Body of pancreas (tissue), 4 donors: ENCODE data around the gene TESK2. TPM values are rescaled to one million over a fixed set of nuclear protein-coding genes. Genes with fewer than 3 reads are reported as not detected.
"Not testable (repeated sequence)": the region's sequence is repeated elsewhere in the genome, so short reads cannot be mapped to it uniquely, and the experiment has no call there.

Experiments used
- ATAC-seq: fragments of 150-250 bp; one replicate; pipeline ENCODE4 v1.9.1; 2016
- DNase-seq, 4 donors: peaks; one replicate each; pipeline ENCODE4 v3.0.0-alpha.2; 2019
- H3K27ac ChIP-seq, 4 donors: fragments of 200-600 bp; sonication (generic); 1 replicate in 3 of 4; 2 replicates in 1 of 4; pipeline versions ENCODE4 v1.5.1 to v1.6.1; 2016 to 2019; ENCODE audit warnings: mild to moderate bottlenecking in 1 of 4, mixed read lengths in 1 of 4, moderate library complexity in 1 of 4
- H3K27me3 ChIP-seq, 2 donors: fragments of 200-600 bp; sonication (generic); one replicate each; pipeline ENCODE4 v1.6.0; 2016; ENCODE audit warnings: mild to moderate bottlenecking in 1 of 2
- H3K36me3 ChIP-seq, 2 donors: fragments of 200-600 bp; sonication (generic); replicated peaks in 1 of 2; 2 replicates each; pipeline ENCODE4 v1.5.1; 2016; ENCODE audit warnings: low read depth in 2 of 2; ENCODE audit not compliant: insufficient read depth in 1 of 2
- H3K4me1 ChIP-seq: fragments of 200-600 bp; sonication (generic); one replicate; pipeline ENCODE4 v1.6.0; 2016
- H3K4me3 ChIP-seq, 2 donors: fragments of 200-600 bp; sonication (generic); 1 replicate in 1 of 2; 2 replicates in 1 of 2; pipeline ENCODE4 v1.5.1; 2016 to 2019
- H3K9me3 ChIP-seq, 3 donors: fragments of 200-600 bp; sonication (generic); 1 replicate in 2 of 3; 2 replicates in 1 of 3; pipeline ENCODE4 v1.5.1; 2016
- POLR2A ChIP-seq, 3 donors: fragments of 450-650 bp; IDR thresholded peaks; one replicate each; pipeline ENCODE4 v1.6.1; 2016; ENCODE audit warnings: antibody characterized with exemption in 3 of 3, mild to moderate bottlenecking in 2 of 3
- WGBS, 2 donors: methylation state at CpG; one replicate each; pipeline ENCODE4 v1.1.5; 2017; 5-methylcytosine and 5-hydroxymethylcytosine counted together
- intact Hi-C: fragments of 100-400 bp; cut with DNase I; formaldehyde crosslinking; loops from one replicate; pipeline ENCODE4 v1.15.1; 2023
- total RNA-seq, 2 donors: library from RNA; depleted of rRNA; stranded (reverse); fragments of >200 nt; gene quantifications; one replicate each; pipeline ENCODE4 v1.1.0, GENCODE V29; 2016
- TF ChIP-seq, protein P1 (sequence below), 7 experiments: fragments of 450-650 bp in 4 of 7; fragments of 200-600 bp in 3 of 7; sonication (generic) in 3 of 7; IDR thresholded peaks; one replicate each; pipeline ENCODE4 v1.5.1; 2016 to 2019; ENCODE audit warnings: antibody characterized with exemption in 7 of 7

Gene TESK2
- total RNA-seq, 2 donors from 2014 or later, result 0.33 to 3.6 TPM

DNA sequence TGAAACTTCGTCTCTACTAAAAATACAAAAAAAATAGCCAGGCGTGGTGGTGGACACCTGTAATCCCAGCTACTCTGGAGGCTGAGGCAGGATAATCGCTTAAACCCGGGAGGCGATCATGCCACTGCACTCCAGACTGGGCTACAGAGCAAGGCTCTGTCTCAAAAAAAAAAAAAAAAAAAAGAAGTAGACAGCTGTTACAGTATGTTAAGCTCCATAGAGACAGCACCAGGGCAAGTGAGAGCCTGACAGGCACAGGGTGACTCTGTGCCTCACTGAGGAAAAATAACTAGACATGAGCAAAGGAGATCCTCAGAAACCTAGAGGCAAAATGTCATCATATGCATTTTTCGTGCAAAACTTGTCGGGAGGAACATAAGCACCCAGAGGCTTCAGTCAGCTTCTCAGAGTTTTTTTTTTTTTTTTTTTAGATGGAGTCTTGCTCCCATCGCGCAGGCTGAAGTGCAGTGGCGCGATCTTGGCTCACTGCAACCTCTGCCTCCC lies 39.7 kb upstream of the TESK2 start:
- no peak overlapping the region for H3K27ac ChIP-seq
- 94 to 97% methylated on average over 11 of the region's 11 CpGs for WGBS, 2 donors
- DNase-seq, result no peak
- H3K9me3 ChIP-seq, result no peaks in the 10 kb centered on the region
- no peak overlapping the region for H3K4me3 ChIP-seq
- intact Hi-C loops, result no loop called here
- no peaks in the 10 kb centered on the region for H3K36me3 ChIP-seq
- no peaks in the 10 kb centered on the region for H3K4me1 ChIP-seq
- H3K27me3 ChIP-seq, result no peaks in the 10 kb centered on the region
- no peak for ATAC-seq
- TF ChIP-seq POLR2A (IDR thresholded peaks at IDR 0.05), result no peak
- TF ChIP-seq, protein P1, sequence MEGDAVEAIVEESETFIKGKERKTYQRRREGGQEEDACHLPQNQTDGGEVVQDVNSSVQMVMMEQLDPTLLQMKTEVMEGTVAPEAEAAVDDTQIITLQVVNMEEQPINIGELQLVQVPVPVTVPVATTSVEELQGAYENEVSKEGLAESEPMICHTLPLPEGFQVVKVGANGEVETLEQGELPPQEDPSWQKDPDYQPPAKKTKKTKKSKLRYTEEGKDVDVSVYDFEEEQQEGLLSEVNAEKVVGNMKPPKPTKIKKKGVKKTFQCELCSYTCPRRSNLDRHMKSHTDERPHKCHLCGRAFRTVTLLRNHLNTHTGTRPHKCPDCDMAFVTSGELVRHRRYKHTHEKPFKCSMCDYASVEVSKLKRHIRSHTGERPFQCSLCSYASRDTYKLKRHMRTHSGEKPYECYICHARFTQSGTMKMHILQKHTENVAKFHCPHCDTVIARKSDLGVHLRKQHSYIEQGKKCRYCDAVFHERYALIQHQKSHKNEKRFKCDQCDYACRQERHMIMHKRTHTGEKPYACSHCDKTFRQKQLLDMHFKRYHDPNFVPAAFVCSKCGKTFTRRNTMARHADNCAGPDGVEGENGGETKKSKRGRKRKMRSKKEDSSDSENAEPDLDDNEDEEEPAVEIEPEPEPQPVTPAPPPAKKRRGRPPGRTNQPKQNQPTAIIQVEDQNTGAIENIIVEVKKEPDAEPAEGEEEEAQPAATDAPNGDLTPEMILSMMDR (IDR thresholded peaks at IDR 0.05), result no peak

DNA sequence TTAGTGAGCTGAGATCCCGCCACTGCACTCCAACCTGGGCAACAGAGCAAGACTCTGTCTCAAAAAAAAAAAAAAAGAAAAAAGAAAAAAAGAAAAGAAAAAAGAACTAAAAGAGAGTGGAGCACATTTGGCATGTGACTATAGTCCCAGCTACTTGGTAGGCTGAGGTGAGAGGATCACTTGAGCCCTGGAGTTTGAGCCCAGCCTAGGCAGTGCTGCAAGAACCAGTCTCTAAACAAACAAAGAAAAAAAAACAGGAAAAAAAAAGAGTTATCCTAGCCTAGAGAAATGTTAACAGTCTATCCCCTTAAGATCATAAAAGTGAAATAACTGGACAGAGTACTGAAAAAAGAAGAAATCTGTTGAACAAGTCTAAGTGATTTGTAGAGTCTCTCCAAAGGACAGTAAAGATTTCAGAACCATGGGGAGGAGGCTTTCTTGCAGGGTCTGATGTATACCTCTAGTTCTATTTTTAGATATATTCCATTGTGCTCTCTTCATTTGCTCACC lies 35.2 kb upstream of the TESK2 start:
- H3K27me3 ChIP-seq, result no peaks in the 10 kb centered on the region

DNA sequence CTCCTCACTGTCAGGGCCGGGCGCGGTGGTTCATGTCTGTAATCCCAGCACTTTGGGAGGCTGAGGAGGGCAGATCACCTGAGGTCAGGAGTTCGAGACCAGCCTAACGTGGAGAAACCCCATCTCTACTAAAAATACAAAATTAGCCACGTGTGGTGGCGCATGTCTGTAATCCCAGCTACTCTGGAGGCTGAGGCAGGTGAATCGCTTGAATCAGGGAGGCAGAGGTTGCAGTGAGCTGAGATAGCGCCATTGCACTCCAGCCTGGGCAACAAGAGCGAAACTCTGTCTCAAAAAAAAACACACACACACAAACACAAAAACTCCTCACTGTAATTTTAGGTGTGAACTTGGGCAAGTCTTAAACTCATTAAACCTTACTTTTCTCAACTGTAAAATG lies 33.0 kb upstream of the TESK2 start:
- H3K36me3 ChIP-seq, H3K9me3 ChIP-seq, DNase-seq, ATAC-seq, intact Hi-C loops, H3K4me3 ChIP-seq, H3K27ac ChIP-seq, H3K27me3 ChIP-seq: not testable (repeated sequence)
- H3K4me1 ChIP-seq, result peaks cover 18% of the 10 kb centered on the region
- 84 to 85% methylated on average over 10 of the region's 10 CpGs for WGBS, 2 donors

More for the DNA sequence above, 35.2 kb upstream of the TESK2 start:
- DNase-seq (no peak), ATAC-seq (no peak)
- H3K4me1 ChIP-seq, result peaks cover 6% of the 10 kb centered on the region
- no peak overlapping the region for H3K4me3 ChIP-seq
- intact Hi-C loops, result no loop called here
- WGBS, 2 donors, result 100% methylated on average over 1 of the region's 1 CpG; no CpG with 5 or more reads in 1 of the 2 donors
- H3K36me3 ChIP-seq, result no peaks in the 10 kb centered on the region
- TF ChIP-seq, protein P1 (IDR thresholded peaks at IDR 0.05), result no peak
- no peak for TF ChIP-seq POLR2A (IDR thresholded peaks at IDR 0.05)
- no peak overlapping the region for H3K27ac ChIP-seq
- H3K9me3 ChIP-seq, result no peaks in the 10 kb centered on the region

DNA sequence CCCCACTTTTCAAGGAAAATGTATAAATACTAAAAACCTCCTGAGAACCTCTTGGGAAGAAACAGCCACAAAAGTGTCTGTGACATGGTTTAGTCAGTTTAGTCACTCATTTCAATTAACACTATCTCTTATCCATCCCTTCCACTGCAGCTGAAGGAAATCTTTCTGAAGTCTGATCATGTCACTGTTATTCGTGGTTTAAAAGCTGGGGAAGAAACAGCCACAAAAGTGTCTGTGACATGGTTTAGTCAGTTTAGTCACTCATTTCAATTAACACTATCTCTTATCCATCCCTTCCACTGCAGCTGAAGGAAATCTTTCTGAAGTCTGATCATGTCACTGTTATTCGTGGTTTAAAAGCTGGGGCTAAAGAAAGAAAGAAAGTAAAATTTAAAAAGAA lies 32.6 kb upstream of the TESK2 start:
- H3K4me3 ChIP-seq, intact Hi-C loops, DNase-seq, H3K9me3 ChIP-seq, ATAC-seq, H3K27ac ChIP-seq, H3K36me3 ChIP-seq, H3K27me3 ChIP-seq: not testable (repeated sequence)
- 74 to 81% methylated on average over 2 of the region's 2 CpGs for WGBS, 2 donors
- H3K4me1 ChIP-seq, result peaks cover 23% of the 10 kb centered on the region

DNA sequence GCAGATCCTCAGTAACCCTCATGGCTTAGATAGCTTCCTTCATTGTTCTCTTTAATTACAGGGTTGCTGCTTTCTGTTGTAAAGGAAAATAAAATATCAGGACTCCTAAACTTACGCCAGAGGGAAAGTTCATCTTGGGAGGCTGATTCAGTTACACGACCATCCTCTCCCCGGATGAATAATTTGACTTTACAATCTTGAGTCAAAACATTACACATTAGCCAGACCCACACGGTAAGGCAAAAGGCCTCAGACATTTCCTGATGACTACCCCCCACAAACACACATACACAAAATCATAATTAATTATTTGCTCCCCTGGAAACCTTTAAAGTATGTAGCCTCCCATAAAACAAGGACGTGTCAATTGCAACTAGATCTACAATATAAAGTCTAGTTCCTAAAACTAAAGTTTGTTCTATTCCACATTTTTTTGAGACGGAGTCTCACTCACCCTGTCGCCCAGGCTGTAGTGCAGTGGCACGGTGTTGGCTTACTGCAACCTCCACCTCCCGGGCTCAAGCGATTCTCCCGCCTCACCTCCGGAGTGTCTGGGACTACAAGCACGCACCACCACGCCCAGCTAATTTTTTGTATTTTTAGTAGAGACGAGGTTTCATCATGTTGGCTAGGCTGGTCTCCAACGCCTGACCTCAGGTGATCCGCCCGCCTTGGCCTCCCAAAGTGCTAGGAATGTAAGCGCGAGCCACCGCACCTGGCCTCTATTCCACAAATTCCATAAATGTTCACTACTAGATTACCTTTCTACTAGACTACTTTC lies 31.6 kb upstream of the TESK2 start:
- WGBS, 2 donors, result 71 to 79% methylated on average over 21 of the region's 21 CpGs
- intact Hi-C loops, result no loop called here
- H3K4me3 ChIP-seq, result peak overlapping the region in 1 of 2 donors; percentile 99
- H3K27me3 ChIP-seq, result no peaks in the 10 kb centered on the region
- H3K4me1 ChIP-seq, result peaks cover 23% of the 10 kb centered on the region
- H3K9me3 ChIP-seq, result no peaks in the 10 kb centered on the region
- DNase-seq (no peak), ATAC-seq (peak; percentile 0)
- peak overlapping the region; percentile 80 to 87 (median 86) for H3K27ac ChIP-seq
- no peak for TF ChIP-seq POLR2A (IDR thresholded peaks at IDR 0.05)
- TF ChIP-seq, protein P1 (IDR thresholded peaks at IDR 0.05), result no peak
- no peaks in the 10 kb centered on the region for H3K36me3 ChIP-seq
